GM18909 (cell line): ENCODE data around the gene C1orf210.

Experiments
- ATAC-seq: cut with Tn5 transposase; IDR thresholded peaks from one replicate; pipeline ENCODE4 v1.9.1; 2021; ENCODE audit warnings: mild to moderate bottlenecking; ENCODE audit not compliant: unreplicated experiment, poor library complexity

C1orf210 gene

GRCh38 chr1:43298055-43298454 is 12.7 kb upstream of the C1orf210 start:
- no peak for ATAC-seq

- ATAC-seq, result no peak
These were observed 10.8 kb upstream of the C1orf210 start for GRCh38 chr1:43296207-43296606.

GRCh38 chr1:43294761-43295160 is 9.4 kb upstream of the C1orf210 start:
- no peak for ATAC-seq

DNA sequence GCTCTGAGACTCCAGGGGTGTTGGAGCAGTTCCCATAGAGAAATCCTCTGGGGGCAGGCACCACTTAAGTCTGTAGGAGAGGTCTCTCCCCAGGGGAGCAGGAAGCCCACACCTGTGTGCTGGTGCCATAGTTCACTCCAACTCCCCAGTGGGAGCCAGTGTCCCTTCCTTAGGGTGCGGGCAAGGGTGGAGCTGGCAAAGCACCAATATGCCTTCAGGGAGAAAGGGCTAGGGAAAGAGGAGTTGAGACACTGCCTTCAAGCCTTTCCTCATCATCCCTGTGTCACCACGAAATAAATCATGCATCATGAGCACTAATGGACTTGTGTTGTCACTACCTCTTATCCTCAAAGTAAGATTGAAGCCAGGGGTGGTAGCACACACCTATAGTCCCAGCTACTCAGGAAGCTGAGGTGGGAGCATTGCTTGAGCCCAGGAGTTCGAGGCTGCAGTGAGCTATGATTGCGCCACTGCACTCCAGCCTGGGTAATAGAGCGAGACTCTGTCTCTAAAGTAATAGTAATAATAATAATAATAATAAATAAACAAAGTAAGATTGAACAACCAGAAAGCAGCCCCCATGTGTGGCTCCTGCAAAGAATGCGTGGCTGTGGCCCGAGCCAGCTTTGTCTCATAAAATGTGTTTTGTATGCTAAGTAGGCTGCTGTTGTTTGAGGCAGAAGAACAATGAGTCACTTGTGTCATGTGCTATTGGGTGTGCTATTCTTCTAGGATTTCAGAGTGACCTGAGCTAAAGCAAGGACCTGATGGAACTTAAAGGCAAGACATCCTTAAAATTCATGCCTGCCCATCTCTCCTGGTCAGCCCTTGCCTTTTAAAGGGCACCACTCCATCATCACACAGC is 8.7 kb upstream of the C1orf210 start:
- ATAC-seq, result no peak

DNA sequence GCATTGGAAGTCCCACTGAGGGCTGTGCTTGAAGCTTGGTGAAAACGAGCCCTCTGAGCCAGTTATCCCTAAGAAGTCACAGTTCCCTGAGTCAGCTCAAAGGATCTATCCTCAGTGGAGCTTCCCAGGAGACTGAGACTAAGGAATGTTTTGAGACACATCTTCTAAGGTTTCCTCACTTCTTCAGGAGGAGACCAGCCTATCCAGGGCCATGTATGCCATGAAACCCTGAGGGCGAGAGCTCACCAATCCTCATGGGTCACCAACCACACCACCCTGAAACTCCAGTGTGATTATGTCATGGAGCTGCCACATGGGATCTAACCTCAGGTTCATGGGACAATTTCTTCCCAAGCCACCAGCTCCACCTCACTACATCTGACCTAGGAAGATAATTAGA is 7.8 kb upstream of the C1orf210 start:
- no peak for ATAC-seq

- ATAC-seq, result no peak
These were observed 7.3 kb upstream of the C1orf210 start for GRCh38 chr1:43292679-43293078.

DNA sequence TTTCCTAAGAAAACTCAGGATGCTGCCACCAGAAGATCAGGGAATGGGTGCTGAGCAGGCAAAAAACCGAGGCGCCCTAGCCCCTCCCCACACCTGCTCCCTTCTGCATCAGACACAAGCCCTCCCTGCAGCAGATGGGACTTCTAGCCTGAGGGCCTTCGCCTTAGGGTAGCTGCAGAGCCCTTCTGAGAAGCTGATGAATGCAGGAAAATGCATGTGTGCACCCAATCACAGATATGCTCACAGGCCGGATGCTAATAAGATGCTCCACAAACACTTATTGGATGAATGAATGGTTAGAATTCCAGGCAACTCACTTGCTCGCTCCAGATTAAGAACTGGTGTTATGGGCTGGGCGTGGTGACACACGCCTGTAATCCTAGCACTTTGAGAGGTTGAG is 6.8 kb upstream of the C1orf210 start:
- ATAC-seq, result no peak

DNA sequence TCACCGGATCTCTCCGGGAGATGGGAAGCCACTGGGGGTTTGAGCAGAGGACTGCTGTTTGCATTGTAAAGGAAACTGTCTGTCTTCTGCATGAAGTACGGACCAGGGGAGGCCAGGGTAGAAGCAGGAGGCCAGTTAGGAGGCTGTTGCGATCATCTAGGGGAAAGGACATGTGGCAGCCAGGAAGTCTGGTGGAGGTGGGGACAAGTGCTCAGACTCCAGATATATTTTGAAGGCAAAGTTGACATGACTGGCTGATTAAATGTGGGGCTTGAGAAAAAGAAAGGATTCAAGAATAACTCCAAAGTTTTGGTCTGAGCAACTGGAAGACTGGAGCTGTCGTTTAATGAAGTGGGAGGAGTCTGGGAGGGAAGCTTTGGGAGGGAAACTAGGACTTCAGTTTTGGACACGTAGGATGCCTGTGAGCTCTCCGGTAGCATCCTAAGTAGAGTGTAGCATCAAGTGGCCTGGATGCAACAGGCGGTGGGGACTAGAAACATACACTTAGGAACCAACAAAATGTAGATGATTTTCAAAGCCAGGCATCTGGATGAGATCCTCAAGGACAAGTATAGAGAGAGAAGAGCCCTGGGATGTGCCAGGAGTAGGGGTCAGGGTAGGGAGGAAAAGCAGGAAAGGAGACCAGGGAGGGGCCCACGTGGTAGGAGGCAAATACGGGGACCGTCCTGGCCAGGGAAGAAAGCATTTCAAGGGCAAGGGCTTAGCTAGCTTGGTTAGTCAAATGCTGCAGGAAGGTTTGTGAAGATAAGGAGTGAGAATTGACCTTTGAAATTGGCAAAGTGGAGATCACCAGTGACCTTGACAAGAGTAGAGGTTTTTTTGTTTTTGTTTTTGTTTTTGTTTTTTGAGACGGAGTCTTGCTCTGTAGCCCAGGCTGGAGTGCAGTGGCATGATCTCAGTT is 3.7 kb upstream of the C1orf210 start:
- ATAC-seq, result no peak

DNA sequence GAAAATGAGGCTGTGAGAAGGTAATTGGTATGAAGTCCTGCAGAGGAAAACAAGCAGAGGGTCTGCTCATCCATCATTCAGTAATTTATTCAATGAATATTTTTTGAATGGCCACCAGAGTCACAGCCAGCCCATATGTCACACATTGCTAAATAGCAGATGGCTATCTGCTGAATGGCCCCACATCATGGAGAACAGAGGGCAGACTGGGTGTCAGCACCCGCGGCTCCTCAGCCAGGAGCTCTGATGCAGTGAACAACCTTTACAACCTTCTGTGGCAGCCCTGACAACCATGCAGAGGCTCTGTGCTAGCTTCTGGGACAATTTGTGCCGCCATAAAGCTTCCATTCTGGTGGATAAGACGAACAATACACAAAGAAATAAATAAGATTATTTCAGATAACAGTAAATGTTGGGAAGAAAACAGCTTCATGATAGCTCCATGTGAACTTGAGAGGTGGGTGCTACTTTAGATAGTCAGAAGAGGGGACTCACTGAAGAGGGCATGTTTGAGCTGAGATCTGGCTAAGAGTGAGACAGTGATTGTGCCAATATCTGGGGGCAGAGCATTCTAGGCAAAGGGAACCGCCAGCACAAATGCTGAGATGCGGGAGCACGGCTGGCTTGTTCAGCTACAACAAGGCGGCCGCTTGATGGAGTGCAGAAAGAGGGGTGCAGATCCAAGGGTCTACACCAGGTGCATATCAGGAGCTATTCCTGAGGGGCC is 2.8 kb upstream of the C1orf210 start:
- ATAC-seq, result no peak

GRCh38 chr1:43286533-43286932 is 1.2 kb upstream of the C1orf210 start:
- no peak for ATAC-seq

DNA sequence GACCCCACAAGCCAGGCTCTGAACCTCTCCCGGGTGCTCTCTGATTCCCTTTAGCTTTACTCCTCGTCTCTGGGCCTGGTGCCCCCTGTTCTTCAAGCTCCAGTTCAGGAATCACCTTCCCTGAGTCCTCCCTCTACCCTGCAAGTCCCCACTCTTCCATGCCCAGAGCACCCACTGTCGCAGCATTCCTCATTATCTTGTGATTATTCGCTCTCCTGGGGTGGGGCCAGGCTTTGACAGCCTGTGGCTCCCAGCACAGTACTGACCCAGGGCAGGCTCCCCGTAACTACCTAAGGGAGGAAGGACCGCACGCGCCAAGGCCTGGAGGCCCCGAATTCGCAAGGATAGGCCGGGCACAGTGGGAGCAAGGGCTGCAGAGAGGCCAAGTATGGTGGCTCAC is 734 bp upstream of the C1orf210 start:
- ATAC-seq, result no peak

DNA sequence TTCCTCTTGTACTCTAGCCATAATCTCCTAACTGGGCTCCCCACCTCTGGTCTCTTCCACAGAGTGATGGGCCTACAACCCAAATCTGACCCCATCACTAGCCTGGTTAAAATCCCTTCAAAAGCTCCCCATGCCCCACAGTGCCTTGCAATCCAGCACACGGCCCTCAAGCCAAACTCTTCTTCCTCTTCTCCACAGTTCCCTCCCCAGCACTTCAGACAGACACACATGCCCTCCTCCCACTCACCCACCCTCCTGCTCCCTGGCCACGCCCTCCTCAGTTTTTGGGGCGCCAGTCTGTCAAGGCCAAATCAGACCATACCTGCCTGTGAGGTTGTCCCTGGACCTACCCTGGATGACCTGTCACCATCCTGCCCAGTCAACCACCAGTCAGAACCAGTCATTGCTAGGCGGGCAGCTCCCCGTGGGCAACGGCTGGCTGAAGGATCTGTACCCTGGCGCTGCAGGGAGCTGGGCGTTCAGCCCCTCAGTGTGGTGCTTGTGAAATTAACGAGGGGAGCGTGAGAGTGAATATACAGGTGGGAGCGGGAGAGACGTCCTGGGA is 753 bp downstream of the C1orf210 start:
- ATAC-seq, result no peak

GRCh38 chr1:43284065-43284464 is 1.3 kb downstream of the C1orf210 start:
- ATAC-seq, result no peak

GRCh38 chr1:43282220-43283195 is 2.9 kb downstream of the C1orf210 start:
- no peak for ATAC-seq

DNA sequence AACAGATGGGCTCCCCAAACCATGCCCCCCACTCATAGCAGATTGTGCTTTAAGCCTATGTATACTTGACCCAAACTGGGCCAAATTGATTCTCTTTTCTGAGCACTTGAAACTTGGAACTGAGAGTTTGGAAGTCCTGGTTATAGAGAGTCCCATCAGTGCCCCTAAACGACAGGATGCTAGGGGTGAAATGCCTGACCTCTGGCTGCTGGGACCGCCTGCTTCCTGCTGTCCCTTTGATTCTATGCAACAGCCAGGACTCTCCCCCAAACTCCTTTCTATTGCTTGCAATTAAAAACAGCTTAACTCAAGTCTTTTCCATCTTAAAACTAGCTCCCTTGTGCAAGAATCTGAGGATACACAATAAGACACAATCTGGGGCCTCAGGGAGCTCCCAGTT is 4.7 kb downstream of the C1orf210 start:
- no peak for ATAC-seq

DNA sequence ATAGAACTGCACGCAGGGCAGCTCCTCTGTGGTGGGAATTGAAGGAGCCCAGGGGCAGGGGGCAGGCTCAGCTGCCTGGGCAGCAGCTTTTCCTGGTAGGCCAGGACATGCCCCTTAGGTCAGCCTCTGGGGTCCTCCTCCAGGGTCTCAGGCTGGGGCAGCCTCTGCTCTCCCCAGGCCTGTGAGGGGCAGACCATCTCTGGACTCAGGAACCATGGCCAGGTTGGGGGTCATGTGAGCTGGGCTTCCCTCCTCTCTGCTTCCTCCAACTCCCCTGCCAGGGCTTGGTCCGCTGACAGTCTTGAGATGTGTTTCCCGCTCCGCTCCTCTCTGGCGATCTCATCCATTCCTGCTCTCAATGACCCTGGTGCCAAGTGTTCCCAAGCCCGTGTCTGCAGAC is 5.7 kb downstream of the C1orf210 start:
- ATAC-seq, result no peak

GRCh38 chr1:43279161-43279560 is 6.2 kb downstream of the C1orf210 start:
- no peak for ATAC-seq

DNA sequence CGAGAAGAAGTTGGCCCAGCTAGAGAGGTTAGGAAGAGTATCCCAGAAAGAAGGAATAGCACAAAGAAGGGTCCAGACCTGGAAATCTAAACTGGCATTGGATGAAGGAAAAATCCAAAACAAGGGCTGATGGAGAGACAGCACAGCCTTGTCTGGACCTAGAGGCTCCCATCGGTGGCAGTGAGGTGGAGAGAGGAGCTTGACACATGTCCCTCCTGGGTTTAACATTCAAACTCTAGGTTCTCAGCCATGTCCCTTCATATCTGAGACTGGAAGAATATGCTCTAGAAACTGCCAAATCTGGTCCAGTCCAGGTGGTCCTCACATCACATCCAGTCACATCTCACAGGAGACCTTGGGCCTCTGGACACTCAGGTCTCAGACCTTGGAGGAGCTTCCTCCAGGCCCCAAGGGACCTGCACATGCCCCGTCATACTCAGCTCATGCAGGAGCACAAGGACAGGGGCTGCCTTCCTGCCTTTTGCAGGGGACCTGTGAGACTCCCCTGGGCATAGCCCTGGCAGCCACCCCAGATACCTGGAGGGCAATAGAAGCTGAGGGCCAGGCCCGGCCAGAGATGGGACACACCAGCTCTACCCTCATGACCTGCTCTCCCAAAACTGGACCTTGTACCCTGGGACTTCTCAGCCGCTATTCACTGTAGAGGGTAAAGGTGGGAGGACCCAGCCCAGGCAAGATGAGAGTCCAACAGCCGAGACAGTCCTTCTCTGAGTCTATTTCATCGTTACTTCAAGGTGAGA is 8.1 kb downstream of the C1orf210 start:
- ATAC-seq, result no peak

DNA sequence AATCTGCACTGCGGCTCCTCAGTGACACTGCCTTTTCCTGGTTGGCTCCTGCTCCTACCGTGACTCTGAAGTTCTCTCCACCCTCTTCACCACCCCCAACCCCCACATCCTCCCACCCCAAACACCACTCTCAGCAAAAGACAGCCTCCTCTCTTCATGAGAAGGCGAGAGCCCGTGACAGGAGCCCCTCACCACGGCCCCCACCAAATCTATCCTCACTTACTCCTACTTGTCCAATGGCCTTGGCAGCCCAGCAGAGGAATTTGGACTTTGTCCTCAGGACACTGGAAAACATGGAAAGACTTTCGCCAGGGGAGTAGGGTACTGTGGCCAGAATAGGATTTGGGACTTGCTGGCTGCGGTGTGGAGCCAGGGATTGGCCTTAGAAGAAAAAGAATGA is 8.7 kb downstream of the C1orf210 start:
- ATAC-seq, result no peak
